ENCODE results near the gene ABCA12. TPM values are rescaled to one million over a fixed set of nuclear protein-coding genes. Genes with fewer than 3 reads are reported as not detected.

Gene ABCA12
- total RNA-seq, 2 experiments from 2014 or later = not detected

DNA sequence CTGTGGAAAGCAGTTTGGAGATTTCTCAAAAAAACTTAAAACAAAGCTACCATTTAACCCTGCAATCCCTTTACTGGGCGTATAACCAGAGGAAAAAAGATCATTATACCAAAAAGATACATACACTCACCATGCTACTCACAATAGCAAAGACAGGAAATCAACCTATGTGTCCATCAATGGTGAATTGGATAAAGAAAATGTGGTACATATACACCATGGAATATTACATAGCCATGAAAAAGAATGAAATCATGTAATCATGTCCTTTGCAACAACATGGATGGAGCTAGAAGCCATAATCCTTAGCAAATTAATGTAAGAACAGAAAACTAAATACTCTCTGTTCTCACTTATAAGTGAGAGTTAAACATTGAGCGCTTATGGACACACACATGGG lies 18.6 kb downstream of the ABCA12 start:
- no peak overlapping the region for H3K4me3 Mint-ChIP-seq
- Histone ChIP-seq H3K4me1 (ENCODE audit: insufficient read depth, low read length) (no peaks in the 10 kb centered on the region), H3K9me3 (ENCODE audit: control insufficient read depth in 1 of 2, insufficient read depth in 1 of 2, low read length in 2 of 2) (peaks cover 4 to 5% of the 10 kb centered on the region in 2 experiments), H3K27me3 (ENCODE audit: control insufficient read depth in 1 of 2, insufficient read depth in 2 of 2, low read length in 2 of 2) (no peaks in the 10 kb centered on the region), H3K27ac (ENCODE audit: low read depth in 1 of 2, low read length in 2 of 2) (no peak overlapping the region), H3K4me3 (ENCODE audit: low read length) (no peak overlapping the region), H3K36me3 (ENCODE audit: insufficient read depth, low read length) (no peaks in the 10 kb centered on the region)
- peaks cover 10% of the 10 kb centered on the region for H3K9me3 Mint-ChIP-seq
- H3K4me1 Mint-ChIP-seq (ENCODE audit: low read depth) = no peaks in the 10 kb centered on the region
- TF ChIP-seq, protein P1, sequence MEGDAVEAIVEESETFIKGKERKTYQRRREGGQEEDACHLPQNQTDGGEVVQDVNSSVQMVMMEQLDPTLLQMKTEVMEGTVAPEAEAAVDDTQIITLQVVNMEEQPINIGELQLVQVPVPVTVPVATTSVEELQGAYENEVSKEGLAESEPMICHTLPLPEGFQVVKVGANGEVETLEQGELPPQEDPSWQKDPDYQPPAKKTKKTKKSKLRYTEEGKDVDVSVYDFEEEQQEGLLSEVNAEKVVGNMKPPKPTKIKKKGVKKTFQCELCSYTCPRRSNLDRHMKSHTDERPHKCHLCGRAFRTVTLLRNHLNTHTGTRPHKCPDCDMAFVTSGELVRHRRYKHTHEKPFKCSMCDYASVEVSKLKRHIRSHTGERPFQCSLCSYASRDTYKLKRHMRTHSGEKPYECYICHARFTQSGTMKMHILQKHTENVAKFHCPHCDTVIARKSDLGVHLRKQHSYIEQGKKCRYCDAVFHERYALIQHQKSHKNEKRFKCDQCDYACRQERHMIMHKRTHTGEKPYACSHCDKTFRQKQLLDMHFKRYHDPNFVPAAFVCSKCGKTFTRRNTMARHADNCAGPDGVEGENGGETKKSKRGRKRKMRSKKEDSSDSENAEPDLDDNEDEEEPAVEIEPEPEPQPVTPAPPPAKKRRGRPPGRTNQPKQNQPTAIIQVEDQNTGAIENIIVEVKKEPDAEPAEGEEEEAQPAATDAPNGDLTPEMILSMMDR (IDR thresholded peaks at IDR 0.05) = no peak
- intact Hi-C loops (cut with DNase I, micrococcal nuclease) = no loop called here
- H3K27ac Mint-ChIP-seq = no peak overlapping the region
- POLR2A ChIA-PET = no interaction called here
- H3K27me3 Mint-ChIP-seq = no peaks in the 10 kb centered on the region
- no peaks in the 10 kb centered on the region for H3K36me3 Mint-ChIP-seq (ENCODE audit: low read depth)
- CTCF ChIA-PET = no interaction called here
- ATAC-seq (ENCODE audit: poor library complexity) (no peak), DNase-seq (no peak)

DNA sequence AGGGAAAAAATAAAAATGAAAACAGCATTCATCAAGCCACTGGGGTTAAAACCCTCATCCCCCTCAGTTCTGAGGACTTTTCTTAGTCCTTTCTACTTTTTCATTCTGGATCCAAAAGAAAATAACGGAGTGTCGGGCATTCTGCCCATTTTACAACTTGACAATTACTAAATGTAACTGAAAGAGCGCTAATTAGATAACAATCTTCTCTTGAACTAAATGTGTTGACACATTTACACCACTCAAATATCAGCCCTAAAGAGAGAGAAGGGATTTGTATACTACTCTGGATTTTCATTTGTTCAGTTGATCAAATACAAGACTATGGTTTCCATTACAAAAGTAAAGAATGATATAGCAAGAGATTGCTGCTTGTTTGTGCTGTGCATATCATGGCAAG lies 27.5 kb downstream of the ABCA12 start:
- intact Hi-C loops (cut with DNase I, micrococcal nuclease) = no loop called here
- ChIA-PET POLR2A (no interaction called here), CTCF (no interaction called here)
- Mint-ChIP-seq H3K4me3 (no peak overlapping the region), H3K27ac (no peak overlapping the region), H3K4me1 (ENCODE audit: low read depth) (no peaks in the 10 kb centered on the region), H3K27me3 (no peaks in the 10 kb centered on the region), H3K9me3 (no peaks in the 10 kb centered on the region), H3K36me3 (ENCODE audit: low read depth) (no peaks in the 10 kb centered on the region)
- no peak overlapping the region for H3K27ac ChIP-seq (ENCODE audit: low read depth in 1 of 2, low read length in 2 of 2)
- H3K36me3 ChIP-seq (ENCODE audit: insufficient read depth, low read length) = no peaks in the 10 kb centered on the region
- TF ChIP-seq, protein P1 (IDR thresholded peaks at IDR 0.05) = no peak
- no peaks in the 10 kb centered on the region for H3K27me3 ChIP-seq (ENCODE audit: control insufficient read depth in 1 of 2, insufficient read depth in 2 of 2, low read length in 2 of 2)
- no peak overlapping the region for H3K4me3 ChIP-seq (ENCODE audit: low read length)
- DNase-seq (no peak), ATAC-seq (ENCODE audit: poor library complexity) (no peak)
- no peaks in the 10 kb centered on the region for H3K4me1 ChIP-seq (ENCODE audit: insufficient read depth, low read length)
- no peaks in the 10 kb centered on the region for H3K9me3 ChIP-seq (ENCODE audit: control insufficient read depth in 1 of 2, insufficient read depth in 1 of 2, low read length in 2 of 2)

DNA sequence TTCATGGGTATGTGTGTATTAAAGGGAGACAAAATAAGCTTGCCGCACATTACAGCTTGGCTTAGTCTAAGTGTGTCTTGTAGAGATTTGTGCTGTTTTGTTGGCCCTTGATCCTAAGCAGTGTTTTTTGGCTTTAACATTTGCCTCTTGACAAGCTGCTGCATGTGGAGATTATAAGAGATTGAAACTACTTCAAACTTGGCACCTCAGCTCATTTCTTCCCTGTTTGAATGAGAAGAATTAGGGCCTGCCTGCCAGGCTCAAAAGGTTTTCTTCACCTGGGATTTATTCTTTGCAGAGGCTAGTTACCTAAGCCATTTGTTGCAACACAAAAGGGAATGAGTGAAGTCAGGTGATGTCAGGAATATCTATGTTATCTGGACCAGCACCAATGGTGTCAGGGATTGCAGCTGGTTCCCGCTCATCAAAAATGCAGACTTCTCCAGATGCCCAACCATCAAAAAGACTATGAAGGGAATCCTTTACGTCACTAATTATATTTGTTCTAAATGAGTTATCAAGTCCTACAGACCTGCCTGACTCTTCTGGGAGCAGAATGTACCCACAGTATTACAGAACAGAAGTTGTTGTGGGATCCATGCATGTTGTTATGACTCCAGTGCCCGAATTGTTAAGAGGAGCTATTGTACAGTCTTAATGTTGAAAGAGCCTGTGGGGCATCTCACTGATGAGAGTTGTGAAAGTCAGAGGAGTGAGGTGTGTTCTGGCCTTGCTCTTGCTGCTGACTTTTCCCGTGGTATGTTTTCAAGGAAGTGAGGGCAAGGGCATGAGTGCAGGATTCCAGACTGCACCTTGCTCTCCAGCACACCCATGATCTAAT lies 31.0 kb downstream of the ABCA12 start:
- no peaks in the 10 kb centered on the region for H3K4me1 ChIP-seq (ENCODE audit: insufficient read depth, low read length)
- no peaks in the 10 kb centered on the region for H3K36me3 Mint-ChIP-seq (ENCODE audit: low read depth)
- H3K4me1 Mint-ChIP-seq (ENCODE audit: low read depth) = no peaks in the 10 kb centered on the region
- TF ChIP-seq, protein P1 (IDR thresholded peaks at IDR 0.05) = no peak
- ChIA-PET POLR2A (no interaction called here), CTCF (interaction anchor here (0.7 kb wide), 1 partner anchor 15 kb away, joined by 3 read pairs; no protein-coding TSS in a partner anchor)
- no peak for ATAC-seq (ENCODE audit: poor library complexity)
- H3K36me3 ChIP-seq (ENCODE audit: insufficient read depth, low read length) = no peaks in the 10 kb centered on the region
- H3K27me3 ChIP-seq (ENCODE audit: control insufficient read depth in 1 of 2, insufficient read depth in 2 of 2, low read length in 2 of 2) = no peaks in the 10 kb centered on the region
- intact Hi-C loops (cut with DNase I, micrococcal nuclease) = loop anchor here in 1 of 2 experiments (5.0 kb wide), 1 partner anchor 925 kb away; no protein-coding TSS in a partner anchor
- H3K4me3 Mint-ChIP-seq = no peak overlapping the region
- DNase-seq = no peak
- H3K9me3 ChIP-seq (ENCODE audit: control insufficient read depth in 1 of 2, insufficient read depth in 1 of 2, low read length in 2 of 2) = no peaks in the 10 kb centered on the region
- no peak overlapping the region for H3K27ac ChIP-seq (ENCODE audit: low read depth in 1 of 2, low read length in 2 of 2)
- H3K27me3 Mint-ChIP-seq = no peaks in the 10 kb centered on the region
- H3K4me3 ChIP-seq (ENCODE audit: low read length) = no peak overlapping the region
- H3K27ac Mint-ChIP-seq = no peak overlapping the region
- H3K9me3 Mint-ChIP-seq = no peaks in the 10 kb centered on the region
